HT-29 (cell line): Measurements from ENCODE around the gene ATAD3B. TPM values are rescaled to one million over a fixed set of nuclear protein-coding genes. Genes with fewer than 3 reads are reported as not detected.
A peak's percentile ranks its signal among the peaks of the same experiment; 100 is the strongest.
"Not testable (repeated sequence)": the region's sequence is repeated elsewhere in the genome, so short reads cannot be mapped to it uniquely, and the experiment has no call there.

Source experiments
- DNase-seq: peaks from one replicate; pipeline ENCODE4 v3.0.0-alpha.2; 2015; ENCODE audit warnings: low spot score
- total RNA-seq: library from RNA; depleted of rRNA; stranded (reverse); fragments of >200 nt; shearing (Covaris generic); gene quantifications from 2 replicates; pipeline ENCODE4 v1.2.3, GENCODE V29; 2014

The ATAD3B gene
- total RNA-seq, 1 experiment from 2014 or later, result 102 TPM

GRCh38 chr1:1479547-1480487, 8.3 kb downstream of the ATAD3B start:
- no peak for DNase-seq

- DNase-seq, result not testable (repeated sequence)
Measured at GRCh38 chr1:1480488-1480867, 8.9 kb downstream of the ATAD3B start.

DNA sequence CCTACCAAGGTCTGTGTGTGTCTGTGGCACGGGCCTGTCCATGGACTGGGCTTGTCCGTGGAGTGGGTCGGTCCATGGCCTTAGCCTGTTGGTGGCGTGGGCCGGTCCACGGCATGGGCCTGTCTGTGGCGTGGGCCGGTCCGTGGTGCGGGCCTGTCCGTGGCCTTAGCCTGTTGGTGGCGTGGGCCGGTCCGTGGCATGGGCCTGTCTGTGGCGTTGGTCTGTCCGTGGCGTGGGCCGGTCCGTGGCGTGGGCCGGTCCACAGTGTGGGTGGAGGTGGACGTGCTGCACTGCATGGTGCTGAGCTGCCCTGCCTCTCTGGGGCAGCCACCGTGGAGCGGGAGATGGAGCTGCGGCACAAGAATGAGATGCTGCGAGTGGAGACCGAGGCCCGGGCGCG, 10.2 kb downstream of the ATAD3B start:
- DNase-seq, result not testable (repeated sequence)

- no peak for DNase-seq
Measured at GRCh38 chr1:1482856-1483255, 11.3 kb downstream of the ATAD3B start.

GRCh38 chr1:1483714-1484113, 12.1 kb downstream of the ATAD3B start:
- DNase-seq, result no peak

- DNase-seq, result not testable (repeated sequence)
Measured at GRCh38 chr1:1484976-1485750, 13.6 kb downstream of the ATAD3B start.

DNA sequence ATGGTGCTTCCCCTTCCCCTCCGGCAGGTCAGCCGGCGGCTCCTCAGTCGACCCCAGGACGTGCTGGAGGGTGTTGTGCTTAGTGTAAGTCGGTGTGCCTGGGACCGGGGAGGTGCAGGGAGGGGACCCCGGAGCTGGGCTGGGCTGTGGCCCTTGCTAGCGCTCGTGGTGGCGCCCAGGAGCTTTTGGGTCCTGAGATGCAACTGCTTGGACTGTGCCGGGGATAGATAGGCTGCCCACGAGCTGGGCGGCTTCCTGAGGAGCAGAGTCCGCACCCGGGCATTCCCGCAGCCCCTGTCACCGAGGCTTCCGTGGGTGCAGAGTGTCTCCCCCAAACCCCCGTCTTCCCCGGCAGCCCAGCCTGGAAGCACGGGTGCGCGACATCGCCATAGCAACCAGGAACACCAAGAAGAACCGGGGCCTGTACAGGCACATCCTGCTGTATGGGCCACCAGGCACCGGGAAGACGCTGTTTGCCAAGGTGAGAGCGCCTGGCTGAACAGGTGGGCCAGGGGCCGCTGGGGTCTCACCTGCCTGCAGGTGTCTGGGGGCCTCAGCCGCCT, 14.3 kb downstream of the ATAD3B start:
- DNase-seq, result not testable (repeated sequence)

DNA sequence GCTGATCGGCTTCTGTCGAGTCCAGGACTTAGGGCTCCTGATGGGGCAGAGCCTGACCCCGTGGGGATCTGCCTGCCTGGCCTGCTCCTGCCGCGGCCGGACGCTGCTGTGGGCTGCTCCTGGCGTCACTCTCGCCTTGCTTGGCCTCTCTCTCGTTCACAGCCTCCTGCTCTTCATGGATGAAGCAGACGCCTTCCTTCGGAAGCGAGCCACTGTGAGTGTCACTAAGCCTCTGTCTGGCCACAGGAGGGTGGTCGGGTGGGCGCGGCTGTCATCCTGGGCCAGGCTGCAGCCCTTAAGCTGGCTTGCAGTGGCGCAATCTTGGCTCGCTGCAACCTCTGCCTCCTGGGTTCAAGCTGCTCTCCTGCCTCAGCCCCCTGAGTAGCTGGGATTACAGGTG, 16.1 kb downstream of the ATAD3B start:
- DNase-seq, result no peak

- no peak for DNase-seq
Measured at GRCh38 chr1:1489231-1489630, 17.7 kb downstream of the ATAD3B start.

DNA sequence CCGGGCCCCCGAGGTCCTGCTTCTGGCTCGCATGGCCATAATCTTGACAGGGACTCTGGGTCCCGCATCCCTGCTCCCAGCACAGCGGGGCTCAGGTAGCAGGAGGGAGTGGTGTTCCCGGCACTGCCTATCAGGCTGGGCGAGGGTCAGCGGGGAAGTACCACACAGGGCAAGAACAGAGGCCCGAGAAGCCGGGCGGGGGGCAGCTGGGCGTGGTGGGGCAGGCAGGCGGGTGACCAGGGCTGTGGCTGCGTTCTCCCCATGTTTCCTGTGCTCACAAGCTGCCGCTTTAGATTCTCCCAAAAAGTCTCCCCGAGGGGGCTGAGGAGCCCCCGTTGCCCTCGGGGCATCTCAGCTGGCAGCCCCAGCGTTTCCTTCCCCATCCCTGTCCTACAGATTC, 18.3 kb downstream of the ATAD3B start:
- no peak for DNase-seq

GRCh38 chr1:1490633-1491230, 19.2 kb downstream of the ATAD3B start:
- DNase-seq, result no peak

GRCh38 chr1:1491601-1492000, 20.0 kb downstream of the ATAD3B start:
- DNase-seq, result no peak

- DNase-seq, result not testable (repeated sequence)
Measured at GRCh38 chr1:1494311-1494710, 22.7 kb downstream of the ATAD3B start.

DNA sequence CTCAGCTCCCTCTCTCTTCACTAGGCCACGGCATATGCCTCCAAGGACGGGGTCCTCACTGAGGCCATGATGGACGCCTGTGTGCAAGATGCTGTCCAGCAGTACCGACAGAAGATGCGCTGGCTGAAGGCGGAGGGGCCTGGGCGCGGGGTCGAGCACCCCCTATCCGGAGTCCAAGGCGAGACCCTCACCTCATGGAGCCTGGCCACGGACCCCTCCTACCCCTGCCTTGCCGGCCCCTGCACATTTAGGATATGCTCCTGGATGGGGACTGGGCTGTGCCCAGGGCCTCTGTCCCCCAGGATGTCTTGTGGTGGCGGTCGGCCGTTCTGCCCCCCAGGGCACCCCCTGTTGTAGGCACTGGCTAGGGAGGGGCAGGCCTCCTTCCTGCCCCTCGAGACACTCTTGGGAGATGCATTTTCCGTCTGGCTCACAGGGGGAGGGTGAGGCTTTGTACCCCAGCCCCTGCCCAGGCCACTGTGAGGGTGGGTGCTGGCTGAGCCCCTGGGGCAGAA, 24.0 kb downstream of the ATAD3B start:
- not testable (repeated sequence) for DNase-seq

DNA sequence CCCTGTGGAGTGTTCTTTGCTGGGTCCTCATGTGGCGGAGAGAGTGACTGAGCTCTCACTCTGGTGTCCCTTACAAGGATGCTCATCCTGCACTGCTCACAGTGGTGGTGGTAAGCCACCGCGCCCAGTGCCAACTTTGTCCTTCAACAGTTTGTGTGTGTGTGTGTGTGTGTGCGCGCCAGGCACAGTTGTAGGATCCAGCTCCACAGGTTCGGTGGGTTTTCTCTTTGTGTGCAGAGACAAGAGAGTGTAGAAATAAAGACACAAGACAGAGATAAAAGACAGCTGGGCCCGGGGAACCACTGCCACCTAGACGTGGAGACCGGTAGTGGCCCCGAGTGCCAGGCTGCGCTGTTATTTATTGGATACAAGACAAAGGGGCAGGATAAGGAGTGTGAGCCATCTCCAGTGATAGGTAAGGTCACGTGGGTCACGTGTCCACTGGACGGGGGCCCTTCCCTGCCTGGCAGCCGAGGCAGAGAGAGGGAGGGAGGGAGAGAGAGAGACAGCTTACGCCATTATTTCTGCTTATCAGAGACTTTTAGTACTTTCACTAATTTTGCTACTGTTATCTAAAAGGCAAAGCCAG, 33.3 kb downstream of the ATAD3B start:
- DNase-seq, result peak; percentile 92

DNA sequence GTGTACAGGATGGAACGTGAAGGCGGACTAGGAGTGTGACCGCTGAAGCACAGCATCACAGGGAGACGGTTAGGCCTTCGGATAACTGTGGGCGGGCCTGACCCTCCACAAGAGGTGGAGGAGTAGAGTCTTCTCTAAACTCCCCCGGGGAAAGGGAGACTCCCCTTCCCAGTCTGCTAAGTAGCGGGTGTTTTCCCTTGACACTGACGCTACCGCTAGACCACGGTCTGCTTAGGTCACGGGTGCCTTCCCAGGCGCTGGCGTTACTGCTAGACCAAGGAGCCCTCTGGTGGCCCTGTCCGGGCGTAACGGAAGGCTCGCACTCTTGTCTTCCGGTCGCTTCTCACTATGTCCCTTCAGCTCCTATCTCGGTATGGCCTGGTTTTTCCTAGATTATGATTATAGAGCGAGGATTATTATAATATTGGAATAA, 33.8 kb downstream of the ATAD3B start:
- peak; percentile 12 for DNase-seq

GRCh38 chr1:1505801-1506200, 34.2 kb downstream of the ATAD3B start:
- DNase-seq, result peak; percentile 5

DNA sequence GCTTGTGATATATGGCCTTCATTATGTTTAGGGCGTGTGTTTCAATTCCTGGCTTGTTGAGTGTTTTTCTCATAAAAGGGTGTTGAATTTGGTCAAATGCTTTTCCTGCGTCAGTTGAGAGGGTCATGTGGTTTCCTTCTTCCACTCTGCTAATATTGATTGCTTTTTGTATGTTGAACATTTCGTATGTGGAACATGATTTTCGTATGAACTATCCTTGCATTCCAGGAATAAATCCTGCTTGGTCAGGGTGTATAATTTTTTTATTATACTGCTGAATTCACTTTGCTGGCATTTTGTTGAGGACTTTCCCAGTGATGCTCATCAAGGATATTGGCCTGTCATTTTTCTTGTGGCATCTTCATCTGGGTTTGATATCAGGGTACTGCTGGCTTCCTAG, 35.7 kb downstream of the ATAD3B start:
- no peak for DNase-seq

DNA sequence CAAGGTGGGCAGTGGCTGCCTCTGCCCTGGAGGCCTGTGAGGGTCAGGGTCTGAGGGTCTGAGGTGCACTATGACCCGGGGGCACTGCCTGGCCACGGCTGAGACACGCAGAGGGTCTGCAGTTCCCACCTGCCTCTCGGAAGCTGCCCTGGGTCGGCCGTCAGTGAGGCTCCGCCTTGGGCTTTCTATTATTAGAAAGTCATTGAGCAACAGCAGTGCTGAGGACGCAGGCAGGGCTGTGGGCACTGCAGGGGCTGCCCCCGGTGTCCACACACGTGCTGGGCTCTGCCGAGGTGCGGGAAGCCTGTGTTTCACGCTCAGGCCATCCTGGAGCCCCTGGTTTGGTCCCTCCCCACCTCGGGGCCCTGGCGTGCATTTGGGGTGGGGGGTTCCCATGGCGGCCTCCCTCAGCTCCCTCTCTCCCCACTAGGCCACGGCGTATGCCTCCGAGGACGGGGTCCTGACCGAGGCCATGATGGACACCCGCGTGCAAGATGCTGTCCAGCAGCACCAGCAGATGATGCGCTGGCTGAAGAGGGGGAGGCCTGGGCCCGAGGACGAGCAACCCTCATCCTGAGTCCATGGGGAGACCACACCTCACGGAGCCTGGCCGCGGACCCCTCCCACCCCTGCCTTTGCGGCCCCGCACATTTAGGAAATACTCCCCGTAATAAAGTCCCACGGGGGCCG, 37.4 kb downstream of the ATAD3B start:
- DNase-seq, result not testable (repeated sequence)

GRCh38 chr1:1509465-1509850, 37.9 kb downstream of the ATAD3B start:
- not testable (repeated sequence) for DNase-seq
